RWPE2 (cell line): ENCODE data around the gene COMTD1.

ENCODE experiments used
- ATAC-seq: fragments of 200-7000 bp; cut with Tn5 transposase; 3 replicates; pipeline ENCODE4 v1.9.1; 2021; ENCODE audit warnings: low read depth
- DNase-seq: peaks from one replicate; pipeline ENCODE4 v3.0.0-alpha.2; 2020; ENCODE audit warnings: low spot score
- H3K27ac ChIP-seq: fragments of 450-650 bp; 2 replicates; pipeline ENCODE4 v1.5.1; 2017; ENCODE audit warnings: mild to moderate bottlenecking; ENCODE audit not compliant: poor library complexity, severe bottlenecking
- H3K27me3 ChIP-seq: fragments of 250-450 bp; sonication (Bioruptor Pico); 2 replicates; pipeline ENCODE4 v1.5.1; 2021; ENCODE audit warnings: mild to moderate bottlenecking, moderate library complexity; ENCODE audit not compliant: insufficient read depth, poor library complexity, severe bottlenecking
- H3K36me3 ChIP-seq: fragments of 250-450 bp; sonication (Bioruptor Pico); 2 replicates; pipeline ENCODE4 v1.5.1; 2020; ENCODE audit warnings: low read depth, mild to moderate bottlenecking, moderate library complexity
- H3K4me1 ChIP-seq: fragments of 250-450 bp; sonication (Bioruptor Pico); 2 replicates; pipeline ENCODE4 v1.5.1; 2021; ENCODE audit warnings: mild to moderate bottlenecking, moderate library complexity; ENCODE audit not compliant: insufficient read depth, poor library complexity, severe bottlenecking
- H3K4me3 ChIP-seq: fragments of 250-450 bp; sonication (Bioruptor Pico); 2 replicates; pipeline ENCODE4 v1.5.1; 2021; ENCODE audit warnings: mild to moderate bottlenecking, moderate library complexity; ENCODE audit not compliant: severe bottlenecking
- H3K9me3 ChIP-seq: fragments of 250-450 bp; sonication (Bioruptor Pico); 2 replicates; pipeline ENCODE4 v1.5.1; 2021; ENCODE audit warnings: mild to moderate bottlenecking, moderate library complexity; ENCODE audit not compliant: severe bottlenecking
- TF ChIP-seq, protein P1 (sequence below): fragments of 450-650 bp; IDR thresholded peaks from one replicate; pipeline ENCODE4 v1.5.1; 2017; ENCODE audit warnings: mild to moderate bottlenecking, moderate library complexity; ENCODE audit not compliant: poor library complexity, severe bottlenecking

The COMTD1 gene

DNA sequence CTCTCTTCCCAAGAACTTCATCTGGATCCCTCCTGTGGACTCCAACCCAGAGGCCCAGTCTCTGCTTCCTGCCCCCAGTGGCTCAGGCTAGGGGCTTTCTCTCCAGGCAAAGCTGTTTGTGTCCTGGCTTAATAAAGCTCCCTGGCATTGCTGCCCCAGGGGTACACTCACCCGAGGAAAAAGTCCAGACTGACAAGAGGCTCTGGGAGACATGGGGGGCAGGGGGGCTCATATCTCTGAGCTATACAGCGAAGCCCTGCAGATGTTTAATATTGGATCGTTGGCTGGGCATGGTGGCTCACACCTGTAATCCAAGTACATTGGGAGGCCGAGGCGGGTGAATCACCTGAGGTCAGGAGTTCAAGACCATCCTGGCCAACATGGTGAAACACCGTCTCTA, 10.7 kb upstream of the COMTD1 start:
- H3K4me1 ChIP-seq = peaks cover 18% of the 10 kb centered on the region
- no peaks in the 10 kb centered on the region for H3K27me3 ChIP-seq
- no peaks in the 10 kb centered on the region for H3K36me3 ChIP-seq
- H3K27ac ChIP-seq = no peak overlapping the region
- no peak overlapping the region for H3K4me3 ChIP-seq
- ATAC-seq = no peak
- DNase-seq = no peak
- H3K9me3 ChIP-seq = no peaks in the 10 kb centered on the region
- TF ChIP-seq, protein P1, sequence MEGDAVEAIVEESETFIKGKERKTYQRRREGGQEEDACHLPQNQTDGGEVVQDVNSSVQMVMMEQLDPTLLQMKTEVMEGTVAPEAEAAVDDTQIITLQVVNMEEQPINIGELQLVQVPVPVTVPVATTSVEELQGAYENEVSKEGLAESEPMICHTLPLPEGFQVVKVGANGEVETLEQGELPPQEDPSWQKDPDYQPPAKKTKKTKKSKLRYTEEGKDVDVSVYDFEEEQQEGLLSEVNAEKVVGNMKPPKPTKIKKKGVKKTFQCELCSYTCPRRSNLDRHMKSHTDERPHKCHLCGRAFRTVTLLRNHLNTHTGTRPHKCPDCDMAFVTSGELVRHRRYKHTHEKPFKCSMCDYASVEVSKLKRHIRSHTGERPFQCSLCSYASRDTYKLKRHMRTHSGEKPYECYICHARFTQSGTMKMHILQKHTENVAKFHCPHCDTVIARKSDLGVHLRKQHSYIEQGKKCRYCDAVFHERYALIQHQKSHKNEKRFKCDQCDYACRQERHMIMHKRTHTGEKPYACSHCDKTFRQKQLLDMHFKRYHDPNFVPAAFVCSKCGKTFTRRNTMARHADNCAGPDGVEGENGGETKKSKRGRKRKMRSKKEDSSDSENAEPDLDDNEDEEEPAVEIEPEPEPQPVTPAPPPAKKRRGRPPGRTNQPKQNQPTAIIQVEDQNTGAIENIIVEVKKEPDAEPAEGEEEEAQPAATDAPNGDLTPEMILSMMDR = no peak

- H3K27ac ChIP-seq = no peak overlapping the region
- no peaks in the 10 kb centered on the region for H3K9me3 ChIP-seq
Measured at GRCh38 chr10:75245354-75246250, 9.8 kb upstream of the COMTD1 start.

DNA sequence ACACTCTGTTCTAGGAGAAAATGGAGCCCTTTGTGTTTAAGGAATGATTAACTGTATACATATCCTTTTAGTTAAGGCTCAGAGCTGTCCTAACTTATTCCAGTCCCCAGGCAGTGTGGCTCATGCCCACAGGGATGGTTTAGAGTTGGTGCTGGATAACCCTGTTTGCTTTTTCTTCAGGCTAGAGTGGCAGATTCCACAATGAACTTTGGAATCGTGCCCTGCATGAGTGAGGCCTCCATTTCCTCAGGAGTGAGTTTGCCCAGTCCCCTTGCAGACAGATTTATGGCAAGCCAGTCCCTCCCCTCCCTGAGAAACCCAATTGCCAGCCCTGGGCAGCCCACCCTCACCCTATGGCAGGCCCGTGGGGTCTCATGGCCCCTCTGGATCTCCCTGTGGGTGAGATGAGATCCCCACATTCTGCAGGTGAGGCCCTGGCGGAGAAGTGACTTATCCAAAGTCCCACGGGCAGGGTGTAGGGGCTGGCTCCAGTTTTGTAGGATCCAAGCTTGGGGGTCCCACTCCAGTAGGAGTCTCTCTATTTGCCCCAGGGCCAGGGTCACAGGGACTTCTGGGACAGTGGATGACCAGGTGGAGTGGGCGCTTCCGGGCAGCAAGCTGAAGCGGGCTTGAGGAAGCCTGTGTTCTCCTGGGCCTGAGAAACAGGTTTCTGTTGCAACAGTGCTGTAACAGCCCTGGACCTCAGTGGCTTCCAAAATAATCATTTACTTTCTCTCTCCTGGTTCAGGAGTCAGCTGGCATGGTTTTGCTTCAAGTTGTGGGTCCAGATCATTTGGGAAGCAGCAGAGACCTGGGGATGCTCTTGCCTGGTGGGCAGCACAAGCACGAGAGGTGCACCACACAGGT, 9.0 kb upstream of the COMTD1 start:
- Histone ChIP-seq H3K36me3 (no peaks in the 10 kb centered on the region), H3K27me3 (no peaks in the 10 kb centered on the region), H3K27ac (no peak overlapping the region), H3K4me1 (peaks cover 6% of the 10 kb centered on the region), H3K4me3 (no peak overlapping the region), H3K9me3 (no peaks in the 10 kb centered on the region)
- DNase-seq (no peak), ATAC-seq (no peak)
- TF ChIP-seq, protein P1 = no peak

More at GRCh38 chr10:75245354-75246250, 9.8 kb upstream of the COMTD1 start:
- Histone ChIP-seq H3K27me3 (no peaks in the 10 kb centered on the region), H3K36me3 (no peaks in the 10 kb centered on the region), H3K4me1 (peaks cover 10% of the 10 kb centered on the region), H3K4me3 (no peak overlapping the region)
- peak; percentile 30; the same call in 1 of the 3 replicates for ATAC-seq
- no peak for DNase-seq
- TF ChIP-seq, protein P1 = no peak

DNA sequence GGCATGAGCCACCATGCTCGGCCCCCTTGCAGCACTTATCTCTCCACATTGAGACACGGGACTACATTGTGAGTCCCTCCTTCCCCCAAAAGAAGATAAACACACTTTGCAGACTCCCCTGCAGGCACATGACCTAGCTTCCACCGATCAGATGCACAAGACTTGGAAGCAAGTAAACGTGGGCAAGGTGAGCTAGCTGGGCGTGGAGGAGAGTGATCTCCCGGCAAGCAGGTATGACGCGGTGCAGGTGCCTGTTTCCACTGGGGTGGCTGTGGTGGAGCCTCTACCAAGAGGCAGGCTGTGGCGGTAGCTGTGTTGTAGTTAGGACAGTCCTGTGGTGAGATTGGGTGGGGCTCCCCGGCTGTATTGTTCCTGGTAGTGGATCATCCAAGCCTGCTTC, 7.7 kb upstream of the COMTD1 start:
- TF ChIP-seq, protein P1 = no peak
- no peaks in the 10 kb centered on the region for H3K9me3 ChIP-seq
- DNase-seq (no peak), ATAC-seq (no peak)
- H3K36me3 ChIP-seq = no peaks in the 10 kb centered on the region
- no peak overlapping the region for H3K27ac ChIP-seq
- H3K27me3 ChIP-seq = no peaks in the 10 kb centered on the region
- H3K4me3 ChIP-seq = no peak overlapping the region
- peaks cover 6% of the 10 kb centered on the region for H3K4me1 ChIP-seq
